ENCODE measurements around the gene GTF2IRD1.
"Not testable (repeated sequence)": the region's sequence is repeated elsewhere in the genome, so short reads cannot be mapped to it uniquely, and the experiment has no call there.

The GTF2IRD1 gene

GRCh38 chr7:74429153-74429747 is 24.5 kb upstream of the GTF2IRD1 start:
- in situ Hi-C loops (cut with HindIII; ENCODE audit: low sequenced_read_pairs), result no loop called here

- in situ Hi-C loops (cut with HindIII; ENCODE audit: low sequenced_read_pairs), result not testable (repeated sequence)
Measured at GRCh38 chr7:74430409-74430808, 23.3 kb upstream of the GTF2IRD1 start.

GRCh38 chr7:74430961-74431466 is 22.7 kb upstream of the GTF2IRD1 start:
- in situ Hi-C loops (cut with HindIII; ENCODE audit: low sequenced_read_pairs), result no loop called here

- in situ Hi-C loops (cut with HindIII; ENCODE audit: low sequenced_read_pairs), result not testable (repeated sequence)
Measured at GRCh38 chr7:74437291-74437571, 16.5 kb upstream of the GTF2IRD1 start.

GRCh38 chr7:74438327-74438726 is 15.4 kb upstream of the GTF2IRD1 start:
- in situ Hi-C loops (cut with HindIII; ENCODE audit: low sequenced_read_pairs), result no loop called here

- in situ Hi-C loops (cut with HindIII; ENCODE audit: low sequenced_read_pairs), result no loop called here
Measured at GRCh38 chr7:74439541-74439940, 14.2 kb upstream of the GTF2IRD1 start.

- in situ Hi-C loops (cut with HindIII; ENCODE audit: low sequenced_read_pairs), result not testable (repeated sequence)
Measured at GRCh38 chr7:74440143-74440542, 13.6 kb upstream of the GTF2IRD1 start.

- in situ Hi-C loops (cut with HindIII; ENCODE audit: low sequenced_read_pairs), result no loop called here
Measured at GRCh38 chr7:74441801-74442200, 11.9 kb upstream of the GTF2IRD1 start.

GRCh38 chr7:74443543-74444247 is 10.0 kb upstream of the GTF2IRD1 start:
- in situ Hi-C loops (cut with HindIII; ENCODE audit: low sequenced_read_pairs), result no loop called here

GRCh38 chr7:74449144-74449543 is 4.6 kb upstream of the GTF2IRD1 start:
- in situ Hi-C loops (cut with HindIII; ENCODE audit: low sequenced_read_pairs), result no loop called here

GRCh38 chr7:74449809-74450397 is 3.8 kb upstream of the GTF2IRD1 start:
- in situ Hi-C loops (cut with HindIII; ENCODE audit: low sequenced_read_pairs), result no loop called here

GRCh38 chr7:74452748-74453321 is 871 bp upstream of the GTF2IRD1 start:
- in situ Hi-C loops (cut with HindIII; ENCODE audit: low sequenced_read_pairs), result no loop called here

- in situ Hi-C loops (cut with HindIII; ENCODE audit: low sequenced_read_pairs), result no loop called here
Measured at GRCh38 chr7:74454021-74454924, 567 bp downstream of the GTF2IRD1 start.

GRCh38 chr7:74454925-74455288 is 1.2 kb downstream of the GTF2IRD1 start:
- in situ Hi-C loops (cut with HindIII; ENCODE audit: low sequenced_read_pairs), result no loop called here

GRCh38 chr7:74455291-74455804 is 1.6 kb downstream of the GTF2IRD1 start:
- in situ Hi-C loops (cut with HindIII; ENCODE audit: low sequenced_read_pairs), result no loop called here

- in situ Hi-C loops (cut with HindIII; ENCODE audit: low sequenced_read_pairs), result no loop called here
Measured at GRCh38 chr7:74455928-74456327, 2.2 kb downstream of the GTF2IRD1 start.

GRCh38 chr7:74457007-74457406 is 3.3 kb downstream of the GTF2IRD1 start:
- in situ Hi-C loops (cut with HindIII; ENCODE audit: low sequenced_read_pairs), result no loop called here

GRCh38 chr7:74461970-74462706 is 8.4 kb downstream of the GTF2IRD1 start:
- in situ Hi-C loops (cut with HindIII; ENCODE audit: low sequenced_read_pairs), result no loop called here

- in situ Hi-C loops (cut with HindIII; ENCODE audit: low sequenced_read_pairs), result no loop called here
Measured at GRCh38 chr7:74462707-74463100, 9.0 kb downstream of the GTF2IRD1 start.

All from DLD1 (cell line).